Renal pelvis (tissue), 4 donors: ENCODE results near the gene UBE2C. TPM values are rescaled to one million over a fixed set of nuclear protein-coding genes. Genes with fewer than 3 reads are reported as not detected.
"Not testable (repeated sequence)": the region's sequence is repeated elsewhere in the genome, so short reads cannot be mapped to it uniquely, and the experiment has no call there.

Experiments used
- DNase-seq: peaks from one replicate; pipeline ENCODE4 v3.0.0-alpha.2; 2013
- polyA plus RNA-seq, 3 donors: library from polyadenylated mRNA; unstranded; fragments of 120-200 nt; gene quantifications; one replicate each; pipeline ENCODE4 v1.2.1, GENCODE V29; 2013; ENCODE audit not compliant: insufficient read length in 3 of 3

The UBE2C gene
- polyA plus RNA-seq, 3 donors: 60.5 to 78.8 (median 73.0) TPM

- DNase-seq: no peak
Measured at GRCh38 chr20:45827712-45828111, 15.3 kb downstream of the UBE2C start.

DNA sequence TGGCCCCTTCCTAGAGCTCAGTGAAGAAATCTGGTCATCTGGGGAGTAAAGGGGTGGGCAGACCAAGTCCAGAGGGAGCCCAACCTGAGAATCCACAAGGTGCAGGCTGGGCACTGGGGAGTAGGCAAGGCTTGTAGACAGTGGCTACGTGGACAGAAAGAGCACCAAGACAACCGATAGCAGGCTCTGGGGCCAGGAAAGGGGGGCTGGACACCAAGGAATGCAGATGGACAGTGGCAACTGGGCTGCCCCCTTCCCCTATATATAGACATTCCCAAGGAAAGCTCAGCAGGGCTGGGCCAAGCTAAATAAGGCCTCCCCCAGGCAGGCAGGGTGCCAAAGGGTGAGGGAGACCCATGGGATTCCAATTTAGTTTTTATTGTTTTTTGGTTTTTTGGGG lies 16.1 kb downstream of the UBE2C start:
- DNase-seq: no peak

DNA sequence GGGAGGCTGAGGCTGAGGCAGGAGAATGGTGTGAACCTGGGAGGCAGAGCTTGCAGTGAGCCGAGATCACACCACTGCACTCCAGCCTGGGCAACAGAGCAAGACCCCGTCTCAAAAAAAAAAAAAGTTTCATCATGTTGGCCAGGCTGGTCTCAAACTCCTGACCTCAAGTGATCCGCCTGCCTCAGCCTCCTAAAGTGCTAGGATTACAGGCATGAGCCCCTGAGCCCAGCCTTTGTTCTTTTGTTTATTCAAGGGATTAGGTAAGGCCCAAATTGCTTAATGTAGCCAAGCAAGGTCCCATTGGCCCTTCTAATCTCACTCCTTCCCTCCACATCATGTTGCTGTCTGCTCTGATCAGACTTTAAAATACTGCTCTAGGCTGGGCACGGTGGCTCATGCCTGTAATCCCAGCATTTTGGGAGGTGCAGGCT lies 17.2 kb downstream of the UBE2C start:
- not testable (repeated sequence) for DNase-seq

GRCh38 chr20:45832619-45833018 lies 20.2 kb downstream of the UBE2C start:
- no peak for DNase-seq

DNA sequence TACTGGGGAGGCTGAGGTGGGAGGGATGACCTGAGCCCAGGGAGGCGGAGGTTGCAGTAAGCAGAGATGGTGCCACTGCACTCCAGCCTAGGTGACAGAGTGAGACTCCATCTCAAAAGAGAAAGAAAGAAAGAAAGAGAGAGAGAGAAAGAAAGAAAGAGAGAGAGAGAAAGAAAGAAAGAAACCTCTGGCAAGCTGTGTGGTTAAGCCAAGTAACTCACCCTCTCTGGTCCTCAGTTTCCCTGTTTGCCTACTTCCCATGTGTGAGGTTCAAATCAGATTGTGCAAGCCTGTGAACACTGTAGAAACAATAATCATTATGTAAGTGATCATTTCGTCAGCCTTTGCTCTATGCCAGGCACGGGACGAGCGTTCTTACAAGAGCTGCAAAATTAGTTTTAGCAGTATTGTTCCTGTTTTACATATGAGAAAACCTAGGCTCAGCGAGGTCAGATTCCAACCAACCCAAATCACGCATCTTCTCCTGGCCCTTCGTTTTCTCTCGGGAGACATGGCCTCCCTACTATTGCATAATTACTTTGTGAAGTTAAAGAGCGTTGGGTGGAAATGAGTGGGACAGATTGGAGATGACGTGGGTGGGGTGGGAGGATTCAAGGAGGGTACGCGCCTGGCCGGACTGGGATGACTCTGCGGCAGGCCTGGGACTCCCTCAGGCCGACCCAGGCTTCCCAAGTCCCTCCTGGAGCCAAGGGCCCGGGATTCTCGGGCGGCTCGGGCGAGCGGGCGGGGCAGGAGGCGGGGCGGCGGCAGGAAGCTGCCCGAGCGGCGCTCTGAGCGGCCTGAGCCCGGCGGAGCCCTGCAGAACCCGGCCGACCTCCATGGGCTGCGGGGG lies 20.8 kb downstream of the UBE2C start, which contains the start of gene SNX21:
SNX21 (plus strand) TSS at position 770 of the 853 bp plus-strand sequence. CDS start 121 bp downstream, outside the sequence.
- peak; percentile 80 for DNase-seq

GRCh38 chr20:45833883-45834796 lies 21.7 kb downstream of the UBE2C start:
- DNase-seq: peak; percentile 75

- no peak for DNase-seq
Measured at GRCh38 chr20:45834797-45835161, 22.3 kb downstream of the UBE2C start.

GRCh38 chr20:45835329-45835765 lies 22.9 kb downstream of the UBE2C start:
- DNase-seq: no peak

- DNase-seq: no peak
Measured at GRCh38 chr20:45835825-45836224, 23.4 kb downstream of the UBE2C start.

- no peak for DNase-seq
Measured at GRCh38 chr20:45836841-45837240, 24.4 kb downstream of the UBE2C start.

- no peak for DNase-seq
Measured at GRCh38 chr20:45840700-45841198, 28.3 kb downstream of the UBE2C start.

DNA sequence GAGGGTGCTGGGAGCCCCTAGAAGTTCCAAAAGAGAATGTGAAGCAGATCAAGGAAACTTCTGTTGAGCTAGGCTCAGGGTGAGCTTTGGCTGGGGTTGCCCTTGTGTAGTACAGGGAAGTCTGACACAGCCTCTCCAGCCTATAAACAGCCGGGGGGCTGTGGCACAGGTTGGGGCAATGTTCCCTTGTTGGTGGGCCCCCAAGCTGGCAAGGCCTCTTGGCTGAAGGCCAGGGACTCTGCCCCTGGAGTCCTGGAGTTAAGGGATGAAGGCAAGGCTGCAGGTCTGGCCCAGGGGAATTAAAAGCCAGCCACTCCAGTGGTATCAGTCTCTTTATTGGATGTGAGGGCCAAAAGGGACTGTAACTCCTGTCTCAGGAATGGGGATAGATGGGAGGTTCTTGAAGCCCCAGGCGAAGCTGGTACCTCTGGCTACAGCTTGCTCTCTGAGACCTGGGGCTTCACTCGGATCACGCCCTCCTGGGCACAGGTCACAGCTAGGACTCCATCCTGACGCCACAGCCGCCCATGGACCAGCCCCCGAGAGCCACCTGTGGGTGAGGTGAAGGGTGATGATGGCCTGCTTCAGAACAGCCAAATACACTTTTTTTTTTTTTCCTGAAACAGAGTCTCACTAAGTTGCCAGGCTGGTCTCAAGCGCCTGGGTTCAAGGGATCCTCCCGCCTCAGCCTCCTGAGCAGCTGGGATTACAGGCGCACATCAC lies 29.1 kb downstream of the UBE2C start:
- no peak for DNase-seq

DNA sequence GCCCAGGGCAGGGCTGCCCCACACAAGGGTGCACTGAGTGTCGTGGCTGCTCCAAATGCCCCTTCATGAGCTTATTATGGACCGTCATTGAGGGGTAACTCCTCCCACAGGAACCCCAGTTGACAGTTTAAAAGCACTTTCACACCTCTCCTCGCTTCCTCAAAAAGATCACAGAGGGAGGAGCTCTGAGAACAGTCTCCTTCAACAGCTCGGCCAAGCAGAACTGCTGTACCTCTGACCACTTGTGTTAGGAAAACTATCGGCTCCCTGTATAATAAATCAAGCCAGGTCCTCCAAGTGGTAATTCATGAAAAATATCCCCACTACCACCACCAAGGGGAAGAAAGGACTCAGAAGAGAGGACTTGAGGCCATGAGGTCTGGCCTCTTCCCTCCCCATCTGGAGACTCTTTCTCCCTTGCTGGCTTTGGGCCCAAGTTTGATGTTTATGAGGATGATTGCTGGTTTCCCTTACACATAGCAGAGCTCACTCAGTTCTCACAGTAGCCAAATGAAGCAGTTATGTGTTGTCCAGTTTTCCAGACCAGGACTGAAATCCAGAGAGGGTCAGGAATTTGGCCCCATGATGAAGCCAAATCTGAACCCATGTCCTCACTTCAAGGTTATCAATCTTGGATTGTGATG lies 29.8 kb downstream of the UBE2C start:
- DNase-seq: no peak

DNA sequence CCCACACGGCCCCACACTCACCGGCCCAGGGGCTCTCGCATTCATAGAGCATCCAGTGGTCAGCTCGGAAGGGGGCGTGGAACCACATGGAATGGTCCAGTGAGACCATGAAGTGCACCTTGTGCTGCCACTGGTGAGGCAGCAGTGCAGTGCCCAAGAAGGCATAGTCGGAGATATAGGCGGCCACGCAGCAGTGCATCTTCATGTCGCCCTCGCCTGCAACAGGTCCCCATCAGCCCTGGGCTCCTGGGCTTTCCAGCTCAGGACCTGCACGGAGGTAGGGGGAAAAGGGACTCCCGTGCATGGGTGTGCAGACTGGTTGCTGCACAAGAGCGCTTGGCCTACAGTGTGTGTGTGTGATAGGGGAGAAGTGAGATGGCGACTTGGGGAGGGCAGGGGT lies 31.1 kb downstream of the UBE2C start:
- DNase-seq: no peak

DNA sequence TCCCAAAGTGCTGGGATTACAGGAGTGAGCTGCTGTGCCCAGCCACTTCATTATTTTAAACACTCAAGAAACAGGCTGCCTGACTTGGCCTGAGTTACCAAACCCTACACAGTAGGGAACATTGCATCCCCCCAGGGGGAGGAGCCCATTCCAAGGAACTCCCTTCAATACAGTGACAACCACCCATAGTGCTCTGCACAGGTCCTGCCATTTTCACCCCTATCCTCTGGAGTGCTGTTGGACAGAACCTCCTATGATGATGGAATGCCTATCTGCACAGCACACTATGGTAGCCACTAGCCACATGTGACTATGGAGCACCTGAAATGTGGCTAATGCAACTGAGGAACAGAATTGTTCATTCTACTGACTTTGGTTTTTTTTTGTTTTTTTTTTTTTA lies 33.0 kb downstream of the UBE2C start:
- DNase-seq: no peak

- no peak for DNase-seq
Measured at GRCh38 chr20:45848421-45848820, 36.0 kb downstream of the UBE2C start.

- DNase-seq: no peak
Measured at GRCh38 chr20:45848969-45849582, 36.6 kb downstream of the UBE2C start.

- DNase-seq: no peak
Measured at GRCh38 chr20:45850238-45850637, 37.8 kb downstream of the UBE2C start.

DNA sequence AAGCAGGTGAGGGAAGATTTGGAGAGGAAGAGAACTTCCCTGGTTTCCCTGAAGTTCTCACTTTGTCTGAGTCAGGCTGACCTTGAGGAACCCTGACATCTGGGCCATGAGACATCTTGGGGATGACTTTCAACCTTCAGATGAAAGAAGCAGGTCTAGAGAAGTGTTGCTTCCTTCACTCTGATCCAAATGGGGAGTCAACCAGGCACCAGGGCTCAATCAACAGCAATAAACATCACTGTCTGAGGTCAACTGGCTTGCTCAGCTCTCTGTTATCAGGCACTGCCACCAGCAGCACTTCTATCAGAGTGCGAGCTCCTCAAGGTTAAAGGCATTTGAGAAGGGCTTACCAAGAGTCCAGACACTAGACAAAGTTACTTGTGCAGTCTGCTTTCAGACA lies 38.5 kb downstream of the UBE2C start:
- no peak for DNase-seq

- DNase-seq: no peak
Measured at GRCh38 chr20:45851501-45851900, 39.1 kb downstream of the UBE2C start.

GRCh38 chr20:45852326-45852725 lies 39.9 kb downstream of the UBE2C start:
- DNase-seq: no peak
